GM12873 (cell line): ENCODE data around the gene RESF1.

Source experiments
- TF ChIP-seq, protein P1 (sequence below): IDR thresholded peaks from 2 replicates; pipeline ENCODE4 v1.5.1; 2012; ENCODE audit warnings: low read depth, mild to moderate bottlenecking, moderate library complexity, low read length, control low read depth; ENCODE audit not compliant: insufficient read depth; ENCODE audit errors: missing control alignments

RESF1 gene

DNA sequence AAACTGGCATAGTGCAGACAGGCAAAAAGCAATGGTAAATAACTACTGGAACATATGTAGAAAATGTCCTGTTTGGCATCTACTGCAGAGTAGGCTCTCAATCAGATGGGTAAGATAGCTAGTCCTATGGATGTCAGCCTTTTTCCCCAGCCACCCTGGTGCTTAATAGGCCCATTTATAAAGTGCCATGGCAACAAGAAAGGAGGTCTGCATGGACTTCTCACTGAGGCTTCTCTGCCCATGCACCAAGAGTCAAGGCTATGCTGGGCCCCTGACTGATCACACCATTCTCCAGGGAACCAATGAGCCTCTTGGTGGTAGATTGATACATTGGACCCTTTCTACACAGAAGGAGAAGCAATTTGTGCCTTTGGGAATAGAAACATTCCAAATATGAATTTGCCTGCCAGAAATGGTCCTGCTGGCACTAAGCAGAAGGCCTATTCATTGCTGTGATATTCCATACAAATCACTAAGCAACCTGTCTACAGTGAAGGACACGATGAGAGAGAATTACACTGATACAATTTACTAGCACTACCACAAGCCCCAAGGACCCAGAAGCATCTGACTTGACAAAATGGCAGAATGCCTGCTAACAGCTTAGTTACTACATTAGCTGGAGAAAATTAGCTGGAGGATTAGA is 43.8 kb downstream of the RESF1 start:
- TF ChIP-seq, protein P1, sequence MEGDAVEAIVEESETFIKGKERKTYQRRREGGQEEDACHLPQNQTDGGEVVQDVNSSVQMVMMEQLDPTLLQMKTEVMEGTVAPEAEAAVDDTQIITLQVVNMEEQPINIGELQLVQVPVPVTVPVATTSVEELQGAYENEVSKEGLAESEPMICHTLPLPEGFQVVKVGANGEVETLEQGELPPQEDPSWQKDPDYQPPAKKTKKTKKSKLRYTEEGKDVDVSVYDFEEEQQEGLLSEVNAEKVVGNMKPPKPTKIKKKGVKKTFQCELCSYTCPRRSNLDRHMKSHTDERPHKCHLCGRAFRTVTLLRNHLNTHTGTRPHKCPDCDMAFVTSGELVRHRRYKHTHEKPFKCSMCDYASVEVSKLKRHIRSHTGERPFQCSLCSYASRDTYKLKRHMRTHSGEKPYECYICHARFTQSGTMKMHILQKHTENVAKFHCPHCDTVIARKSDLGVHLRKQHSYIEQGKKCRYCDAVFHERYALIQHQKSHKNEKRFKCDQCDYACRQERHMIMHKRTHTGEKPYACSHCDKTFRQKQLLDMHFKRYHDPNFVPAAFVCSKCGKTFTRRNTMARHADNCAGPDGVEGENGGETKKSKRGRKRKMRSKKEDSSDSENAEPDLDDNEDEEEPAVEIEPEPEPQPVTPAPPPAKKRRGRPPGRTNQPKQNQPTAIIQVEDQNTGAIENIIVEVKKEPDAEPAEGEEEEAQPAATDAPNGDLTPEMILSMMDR, result no peak

DNA sequence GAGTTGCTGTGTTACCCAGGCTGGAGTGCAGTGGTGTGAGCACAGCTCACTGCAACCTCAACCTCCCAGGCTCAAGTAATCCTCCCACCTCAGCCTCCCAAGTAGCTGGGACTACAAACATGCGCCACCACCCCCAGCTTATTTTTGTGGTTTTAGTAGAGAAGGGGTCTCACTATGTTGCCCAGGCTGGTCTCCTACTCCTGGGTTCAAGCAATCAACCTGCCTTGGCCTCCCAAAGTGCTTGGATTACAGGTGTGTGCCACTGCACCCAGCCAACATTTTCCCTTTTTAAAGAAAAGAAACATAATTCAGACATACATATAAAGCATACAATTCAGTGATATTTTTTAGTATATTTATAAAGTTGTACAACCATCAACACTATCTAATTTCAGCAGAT is 44.4 kb downstream of the RESF1 start:
- TF ChIP-seq, protein P1, result no peak

DNA sequence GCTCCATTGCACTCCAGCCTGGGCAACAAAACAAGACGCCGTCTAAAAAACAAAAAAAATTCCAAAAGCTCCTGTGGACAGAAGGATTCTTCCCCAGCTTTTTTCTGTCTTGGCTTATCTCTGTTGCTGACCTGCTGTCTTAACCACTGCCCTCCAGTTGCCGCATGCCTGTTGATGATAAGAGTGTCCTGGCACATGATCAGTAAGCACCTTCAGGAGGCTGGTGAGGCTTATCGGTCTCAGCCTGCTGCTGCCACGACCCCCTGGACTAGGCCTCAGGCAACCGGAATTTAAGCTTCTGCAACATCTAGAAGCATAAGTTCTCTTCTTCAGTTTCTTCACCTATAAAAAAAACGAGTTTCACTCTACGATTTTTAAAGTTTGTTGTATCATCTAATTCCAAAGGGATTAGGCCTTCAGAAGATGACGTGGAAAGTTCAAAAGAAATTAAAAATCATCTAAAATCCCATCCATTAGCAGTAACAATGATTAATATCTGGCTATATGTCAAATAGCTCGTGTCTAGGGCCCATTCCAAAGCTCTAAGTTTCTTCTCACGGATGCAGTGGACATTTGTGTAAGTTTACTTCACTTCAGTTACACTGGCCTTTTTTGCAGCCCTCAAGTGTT is 46.4 kb downstream of the RESF1 start:
- TF ChIP-seq, protein P1, result no peak
